Tibial nerve (tissue), 4 donors: ENCODE results near the gene DENND1A. TPM values are rescaled to one million over a fixed set of nuclear protein-coding genes. Genes with fewer than 3 reads are reported as not detected.
A peak's percentile ranks its signal among the peaks of the same experiment; 100 is the strongest.

Experiments used
- DNase-seq, 2 donors: peaks; one replicate each; pipeline ENCODE4 v3.0.0-alpha.2; 2019; ENCODE audit warnings: low spot score in 2 of 2
- H3K27ac ChIP-seq, 4 donors: fragments of 200-600 bp; sonication (generic) in 3 of 4; one replicate each; pipeline ENCODE4 v1.5.1; 2017 to 2019; ENCODE audit warnings: mild to moderate bottlenecking in 1 of 4
- H3K27me3 ChIP-seq, 2 donors: fragments of 200-600 bp; sonication (generic) in 1 of 2; one replicate each; pipeline versions ENCODE4 v1.5.1 to v1.6.0; 2017 to 2019
- H3K36me3 ChIP-seq, 3 donors: fragments of 200-600 bp; sonication (generic); one replicate each; pipeline ENCODE4 v1.5.1; 2018 to 2019
- H3K4me1 ChIP-seq, 4 donors: fragments of 200-600 bp; sonication (generic) in 3 of 4; one replicate each; pipeline ENCODE4 v1.5.1; 2017 to 2019
- H3K4me3 ChIP-seq, 4 donors: fragments of 200-600 bp; sonication (generic) in 3 of 4; one replicate each; pipeline ENCODE4 v1.5.1; 2017 to 2019; ENCODE audit warnings: mild to moderate bottlenecking in 1 of 4, moderate library complexity in 1 of 4
- H3K9me3 ChIP-seq, 4 donors: fragments of 200-600 bp; sonication (generic) in 3 of 4; one replicate each; pipeline ENCODE4 v1.5.1; 2017 to 2019
- EP300 ChIP-seq, 2 donors: sonication (generic); formaldehyde crosslinking; IDR thresholded peaks; one replicate each; pipeline ENCODE4 v1.6.1; 2017; ENCODE audit warnings: antibody characterized with exemption in 2 of 2, mild to moderate bottlenecking in 1 of 2
- POLR2A ChIP-seq, 2 donors: fragments of 450-650 bp; IDR thresholded peaks; one replicate each; pipeline ENCODE4 v1.6.1; 2017; ENCODE audit warnings: antibody characterized with exemption in 2 of 2, mild to moderate bottlenecking in 2 of 2, moderate library complexity in 2 of 2
- WGBS, 2 donors: methylation state at CpG; one replicate each; pipeline ENCODE4 v1.1.5; 2018; 5-methylcytosine and 5-hydroxymethylcytosine counted together
- total RNA-seq, 4 donors: library from RNA; depleted of rRNA; stranded (reverse); fragments of >200 nt; gene quantifications; one replicate each; pipeline ENCODE4 v1.1.0, GENCODE V29; 2016
- TF ChIP-seq, protein P1 (sequence below), 5 experiments: fragments of 200-600 bp in 3 of 5; fragments of 450-650 bp in 2 of 5; sonication (generic) in 3 of 5; IDR thresholded peaks; one replicate each; pipeline ENCODE4 v1.5.1; 2016 to 2019; ENCODE audit warnings: antibody characterized with exemption in 5 of 5, mild to moderate bottlenecking in 3 of 5, moderate library complexity in 2 of 5

The DENND1A gene
- total RNA-seq, 4 donors from 2014 or later: 17.5 to 34.8 (median 20.1) TPM

- H3K36me3 ChIP-seq: peaks cover 0 to 24% (median 0%) of the 10 kb centered on the region in 3 donors
- H3K27me3 ChIP-seq: no peaks in the 10 kb centered on the region
- no peak for TF ChIP-seq EP300 (IDR thresholded peaks at IDR 0.05)
- no peak for TF ChIP-seq POLR2A (IDR thresholded peaks at IDR 0.05)
- TF ChIP-seq, protein P1, sequence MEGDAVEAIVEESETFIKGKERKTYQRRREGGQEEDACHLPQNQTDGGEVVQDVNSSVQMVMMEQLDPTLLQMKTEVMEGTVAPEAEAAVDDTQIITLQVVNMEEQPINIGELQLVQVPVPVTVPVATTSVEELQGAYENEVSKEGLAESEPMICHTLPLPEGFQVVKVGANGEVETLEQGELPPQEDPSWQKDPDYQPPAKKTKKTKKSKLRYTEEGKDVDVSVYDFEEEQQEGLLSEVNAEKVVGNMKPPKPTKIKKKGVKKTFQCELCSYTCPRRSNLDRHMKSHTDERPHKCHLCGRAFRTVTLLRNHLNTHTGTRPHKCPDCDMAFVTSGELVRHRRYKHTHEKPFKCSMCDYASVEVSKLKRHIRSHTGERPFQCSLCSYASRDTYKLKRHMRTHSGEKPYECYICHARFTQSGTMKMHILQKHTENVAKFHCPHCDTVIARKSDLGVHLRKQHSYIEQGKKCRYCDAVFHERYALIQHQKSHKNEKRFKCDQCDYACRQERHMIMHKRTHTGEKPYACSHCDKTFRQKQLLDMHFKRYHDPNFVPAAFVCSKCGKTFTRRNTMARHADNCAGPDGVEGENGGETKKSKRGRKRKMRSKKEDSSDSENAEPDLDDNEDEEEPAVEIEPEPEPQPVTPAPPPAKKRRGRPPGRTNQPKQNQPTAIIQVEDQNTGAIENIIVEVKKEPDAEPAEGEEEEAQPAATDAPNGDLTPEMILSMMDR (IDR thresholded peaks at IDR 0.05): no peak
- DNase-seq: no peak
- H3K27ac ChIP-seq: no peak overlapping the region
- WGBS, 2 donors: 76 to 85% methylated on average over 9 of the region's 9 CpGs
- no peak overlapping the region for H3K4me3 ChIP-seq
- H3K4me1 ChIP-seq: peaks cover 0 to 6% (median 0%) of the 10 kb centered on the region in 4 donors
- no peaks in the 10 kb centered on the region for H3K9me3 ChIP-seq
Observed at GRCh38 chr9:123457583-123457982, 472.3 kb downstream of the DENND1A start.

- WGBS, 2 donors: 70 to 97% methylated on average over 3 of the region's 3 CpGs
- Histone ChIP-seq H3K27me3 (no peaks in the 10 kb centered on the region), H3K36me3 (peaks cover 0 to 24% (median 0%) of the 10 kb centered on the region in 3 donors), H3K9me3 (no peaks in the 10 kb centered on the region), H3K4me1 (peaks cover 0 to 6% (median 0%) of the 10 kb centered on the region in 4 donors), H3K27ac (no peak overlapping the region), H3K4me3 (no peak overlapping the region)
- no peak for DNase-seq
- TF ChIP-seq, protein P1 (IDR thresholded peaks at IDR 0.05): no peak
- TF ChIP-seq POLR2A (IDR thresholded peaks at IDR 0.05): no peak
- no peak for TF ChIP-seq EP300 (IDR thresholded peaks at IDR 0.05)
Observed at GRCh38 chr9:123456011-123456410, 473.9 kb downstream of the DENND1A start.

DNA sequence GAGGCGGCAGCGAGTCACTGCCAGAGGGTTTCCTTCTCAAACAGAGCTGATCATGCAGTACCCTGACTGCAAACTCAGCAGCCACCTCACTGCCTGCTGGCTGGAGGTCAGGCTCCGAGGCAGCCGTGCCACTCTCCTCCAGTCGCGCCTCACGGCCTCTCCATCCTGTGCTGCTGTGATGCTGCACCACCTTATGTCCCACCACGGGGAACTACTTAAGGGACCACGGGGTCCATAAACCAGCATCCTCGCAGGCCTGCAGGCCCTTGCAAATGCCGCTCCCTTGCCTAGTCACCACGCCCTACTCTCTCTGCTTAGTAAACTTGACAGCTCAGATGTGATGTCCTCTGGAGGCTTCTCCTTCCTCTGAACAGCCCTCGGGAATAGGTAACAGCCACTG, 474.7 kb downstream of the DENND1A start:
- no peak for DNase-seq
- Histone ChIP-seq H3K4me3 (no peak overlapping the region), H3K27me3 (no peaks in the 10 kb centered on the region), H3K36me3 (peaks cover 0 to 25% (median 0%) of the 10 kb centered on the region in 3 donors), H3K9me3 (no peaks in the 10 kb centered on the region), H3K4me1 (peaks cover 0 to 6% (median 0%) of the 10 kb centered on the region in 4 donors), H3K27ac (no peak overlapping the region)
- TF ChIP-seq EP300 (IDR thresholded peaks at IDR 0.05): no peak
- TF ChIP-seq, protein P1 (IDR thresholded peaks at IDR 0.05): no peak
- no peak for TF ChIP-seq POLR2A (IDR thresholded peaks at IDR 0.05)
- WGBS, 2 donors: 94 to 95% methylated on average over 13 of the region's 13 CpGs

- Histone ChIP-seq H3K9me3 (no peaks in the 10 kb centered on the region), H3K4me3 (no peak overlapping the region), H3K27ac (peak overlapping the region; percentile 5 to 80 (median 72)), H3K27me3 (no peaks in the 10 kb centered on the region), H3K36me3 (peaks cover 0 to 28% (median 0%) of the 10 kb centered on the region in 3 donors), H3K4me1 (peaks cover 0 to 6% (median 0%) of the 10 kb centered on the region in 4 donors)
- no peak for DNase-seq
- WGBS, 2 donors: 65 to 71% methylated on average over 3 of the region's 3 CpGs
- no peak for TF ChIP-seq EP300 (IDR thresholded peaks at IDR 0.05)
- no peak for TF ChIP-seq POLR2A (IDR thresholded peaks at IDR 0.05)
- TF ChIP-seq, protein P1 (IDR thresholded peaks at IDR 0.05): no peak
Observed at GRCh38 chr9:123454361-123454760, 475.6 kb downstream of the DENND1A start.

DNA sequence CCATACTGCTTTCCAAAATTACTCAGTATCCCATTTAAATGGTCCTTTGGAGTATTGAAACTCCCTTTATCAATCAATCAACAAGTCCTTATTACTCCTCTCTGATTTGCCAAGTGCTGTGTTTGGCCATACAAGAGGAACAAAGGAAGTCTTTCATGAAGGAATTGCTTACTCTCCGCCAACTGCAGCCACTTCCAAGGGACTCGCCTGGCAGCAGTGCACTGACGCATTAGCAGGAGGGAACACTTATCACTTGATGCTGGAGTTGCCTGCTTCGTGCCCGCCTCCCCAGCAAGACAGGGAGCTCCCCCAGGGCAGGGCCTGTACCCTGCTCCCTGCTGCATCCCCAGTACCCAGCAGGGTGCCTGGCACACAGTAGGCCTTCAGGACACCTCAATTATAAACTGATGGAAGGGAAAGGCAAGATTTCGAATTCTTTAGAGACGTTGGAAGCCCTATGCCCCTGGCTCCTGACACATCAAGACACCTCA, 476.1 kb downstream of the DENND1A start:
- Histone ChIP-seq H3K9me3 (no peaks in the 10 kb centered on the region), H3K4me1 (peaks cover 0 to 6% (median 0%) of the 10 kb centered on the region in 4 donors), H3K4me3 (no peak overlapping the region), H3K27ac (peak overlapping the region; percentile 67 to 80 (median 74)), H3K36me3 (peaks cover 0 to 28% (median 0%) of the 10 kb centered on the region in 3 donors), H3K27me3 (no peaks in the 10 kb centered on the region)
- TF ChIP-seq EP300 (IDR thresholded peaks at IDR 0.05): peak in 1 of 2 donors; percentile 62
- TF ChIP-seq POLR2A (IDR thresholded peaks at IDR 0.05): no peak
- no peak for DNase-seq
- WGBS, 2 donors: 52 to 55% methylated on average over 7 of the region's 7 CpGs
